ENCODE results near the gene ATG13.

- TF ChIP-seq POLR2A (IDR thresholded peaks at IDR 0.05; ENCODE audit: low read length) (no peak), GATA1 (IDR thresholded peaks at IDR 0.05; ENCODE audit: low read depth, low read length) (no peak)
Measured at GRCh38 chr11:46643531-46643930, 26.2 kb downstream of the ATG13 start.

All from erythroblast (primary cell).